H9 (cell line): ENCODE measurements around the gene MED27. TPM values are rescaled to one million over a fixed set of nuclear protein-coding genes. Genes with fewer than 3 reads are reported as not detected.

Experiments
- DNase-seq: peaks from one replicate; pipeline ENCODE4 v3.0.0-alpha.2; 2017
- H2AFZ ChIP-seq: one replicate; pipeline ENCODE4 v1.6.1; 2013; ENCODE audit warnings: mild to moderate bottlenecking, low read length, control low read depth, moderate library complexity
- H2AK5ac ChIP-seq: 2 replicates; pipeline ENCODE4 v1.6.1; 2013; ENCODE audit warnings: low read length, control low read depth, mixed read lengths; ENCODE audit not compliant: insufficient read length
- H2BK120ac ChIP-seq: one replicate; pipeline ENCODE4 v1.6.1; 2013; ENCODE audit warnings: low read depth, mild to moderate bottlenecking, low read length, control low read depth, inconsistent platforms; ENCODE audit not compliant: poor library complexity, severe bottlenecking
- H2BK12ac ChIP-seq: 2 replicates; pipeline ENCODE4 v1.6.1; 2013; ENCODE audit warnings: low read length, control low read depth, mixed read lengths, low read depth; ENCODE audit not compliant: insufficient read length
- H2BK15ac ChIP-seq: 2 replicates; pipeline ENCODE4 v1.6.1; 2013; ENCODE audit warnings: low read depth, low read length, control low read depth
- H2BK20ac ChIP-seq: one replicate; pipeline ENCODE4 v1.6.1; 2013; ENCODE audit warnings: low read depth, mild to moderate bottlenecking, low read length, control low read depth, inconsistent platforms; ENCODE audit not compliant: poor library complexity, severe bottlenecking
- H2BK5ac ChIP-seq: 2 replicates; pipeline ENCODE4 v1.6.1; 2013; ENCODE audit warnings: low read length, control low read depth, mixed read lengths; ENCODE audit not compliant: insufficient read length
- H3K14ac ChIP-seq: 2 replicates; pipeline ENCODE4 v1.6.1; 2013; ENCODE audit warnings: low read length, control low read depth; ENCODE audit not compliant: insufficient read depth
- H3K18ac ChIP-seq: 2 replicates; pipeline ENCODE4 v1.6.1; 2013; ENCODE audit warnings: low read depth, mild to moderate bottlenecking, mixed read lengths, low read length, control low read depth; ENCODE audit not compliant: insufficient read length
- H3K23ac ChIP-seq: 2 replicates; pipeline ENCODE4 v1.6.1; 2013; ENCODE audit warnings: low read length, control low read depth, mixed read lengths, low read depth; ENCODE audit not compliant: insufficient read length
- H3K23me2 ChIP-seq: 2 replicates; pipeline ENCODE4 v1.6.1; 2013; ENCODE audit warnings: low read depth, mild to moderate bottlenecking, mixed read lengths, low read length, control low read depth; ENCODE audit not compliant: insufficient read length, poor library complexity, severe bottlenecking
- H3K27ac ChIP-seq: 2 replicates; pipeline ENCODE4 v1.5.1; 2013; ENCODE audit warnings: low read length, control low read depth, mixed read lengths, low read depth; ENCODE audit not compliant: insufficient read length
- H3K27me3 ChIP-seq: 2 replicates; pipeline ENCODE4 v1.6.1; 2013; ENCODE audit warnings: low read length, control low read depth, inconsistent platforms; ENCODE audit not compliant: insufficient read depth
- H3K4ac ChIP-seq: 2 replicates; pipeline ENCODE4 v1.6.1; 2013; ENCODE audit warnings: low read depth, mild to moderate bottlenecking, control low read depth, inconsistent platforms, low read length, moderate library complexity
- H3K4me1 ChIP-seq: 2 replicates; pipeline ENCODE4 v1.6.1; 2013; ENCODE audit warnings: low read length, control low read depth, inconsistent platforms; ENCODE audit not compliant: insufficient read depth
- H3K4me2 ChIP-seq: 2 replicates; pipeline ENCODE4 v1.6.1; 2013; ENCODE audit warnings: low read length, control low read depth, mixed read lengths; ENCODE audit not compliant: insufficient read length, insufficient read depth
- H3K56ac ChIP-seq: 2 replicates; pipeline ENCODE4 v1.6.1; 2013; ENCODE audit warnings: low read depth, mild to moderate bottlenecking, mixed read lengths, low read length, control low read depth; ENCODE audit not compliant: insufficient read length
- H3K79me1 ChIP-seq: 2 replicates; pipeline ENCODE4 v1.6.1; 2013; ENCODE audit warnings: low read depth, mild to moderate bottlenecking, moderate library complexity, low read length, control low read depth, inconsistent platforms; ENCODE audit not compliant: insufficient read depth, poor library complexity, severe bottlenecking
- H3K79me2 ChIP-seq: 2 replicates; pipeline ENCODE4 v1.6.1; 2013; ENCODE audit warnings: low read length, control low read depth, inconsistent platforms; ENCODE audit not compliant: insufficient read depth
- H3K9ac ChIP-seq: 2 replicates; pipeline ENCODE4 v1.6.1; 2013; ENCODE audit warnings: low read length, control low read depth, mixed read lengths; ENCODE audit not compliant: insufficient read length; ENCODE audit errors: extremely low read depth
- H3K9me3 ChIP-seq: one replicate; pipeline ENCODE4 v1.6.1; 2013; ENCODE audit warnings: low read depth, low read length, inconsistent platforms; ENCODE audit not compliant: control insufficient read depth
- H3T11ph ChIP-seq: one replicate; pipeline ENCODE4 v1.6.1; 2013; ENCODE audit warnings: mild to moderate bottlenecking, low read length, control low read depth, inconsistent platforms
- H4K20me1 ChIP-seq: one replicate; pipeline ENCODE4 v1.6.1; 2013; ENCODE audit not compliant: control insufficient read depth, insufficient read length, insufficient read depth
- H4K5ac ChIP-seq: 2 replicates; pipeline ENCODE4 v1.6.1; 2013; ENCODE audit warnings: low read depth, mild to moderate bottlenecking, mixed read lengths, low read length, control low read depth; ENCODE audit not compliant: insufficient read length
- H4K8ac ChIP-seq: replicated peaks from 2 replicates; pipeline ENCODE4 v1.6.1; 2013; ENCODE audit warnings: low read length, control low read depth, mixed read lengths, low read depth; ENCODE audit not compliant: insufficient read length
- H4K91ac ChIP-seq: 2 replicates; pipeline ENCODE4 v1.6.1; 2013; ENCODE audit warnings: low read depth, mild to moderate bottlenecking, moderate library complexity, mixed read lengths, low read length, control low read depth; ENCODE audit not compliant: insufficient read length
- H3K27ac Mint-ChIP-seq, 3 experiments: 2 replicates in 2 of 3; 3 replicates in 1 of 3; pipeline ENCODE4 v1.8.0; 2020 to 2021; ENCODE audit warnings: mixed read lengths in 3 of 3, mild to moderate bottlenecking in 1 of 3, moderate library complexity in 1 of 3
- H3K27me3 Mint-ChIP-seq: 2 replicates; pipeline ENCODE4 v1.8.0; 2021; ENCODE audit warnings: low read depth, mild to moderate bottlenecking, moderate library complexity, mixed read lengths
- H3K36me3 Mint-ChIP-seq, 3 experiments: 2 replicates in 2 of 3; 3 replicates in 1 of 3; pipeline ENCODE4 v1.8.0; 2020 to 2021; ENCODE audit warnings: low read depth in 3 of 3, mixed read lengths in 3 of 3; ENCODE audit not compliant: insufficient read depth in 1 of 3
- H3K4me1 Mint-ChIP-seq, 2 experiments: 2 replicates each; pipeline ENCODE4 v1.8.0; 2020; ENCODE audit warnings: mixed read lengths in 2 of 2
- H3K4me3 Mint-ChIP-seq, 2 experiments: 2 replicates in 1 of 2; 3 replicates in 1 of 2; pipeline ENCODE4 v1.8.0; 2020 to 2021; ENCODE audit warnings: mild to moderate bottlenecking in 2 of 2, mixed read lengths in 2 of 2, moderate library complexity in 1 of 2
- H3K9me3 Mint-ChIP-seq, 2 experiments: 2 replicates in 1 of 2; 3 replicates in 1 of 2; pipeline ENCODE4 v1.8.0; 2020; ENCODE audit warnings: mild to moderate bottlenecking in 2 of 2, mixed read lengths in 2 of 2, moderate library complexity in 1 of 2
- WGBS: extraction: QIAGEN DNeasy Blood & Tissue Kit; methylation state at CpG from one replicate; pipeline ENCODE4 v1.1.7; 2013; ENCODE audit warnings: missing lambda C conversion rate, low lambda C conversion rate, mixed read lengths; ENCODE audit not compliant: insufficient read length; ENCODE audit errors: extremely low coverage; 5-methylcytosine and 5-hydroxymethylcytosine counted together
- total RNA-seq: library from RNA; stranded (reverse); gene quantifications from 2 replicates; pipeline ENCODE4 v1.2.1, GENCODE V29; 2021
- TF ChIP-seq, protein P1 (sequence below): fragments of 200-600 bp; sonication (generic); conservative IDR thresholded peaks from 3 replicates; pipeline ENCODE4 v1.8.0; 2021; ENCODE audit warnings: antibody characterized with exemption, mild to moderate bottlenecking

MED27 gene
- total RNA-seq, 1 experiment from 2014 or later: 33.5 TPM

GRCh38 chr9:131835151-131835910 is 244.3 kb downstream of the MED27 start:
- no peaks in the 10 kb centered on the region for H3K79me2 ChIP-seq
- peaks cover 2 to 27% of the 10 kb centered on the region in 2 experiments; a peak in 3 of 4 replicates for H3K4me1 Mint-ChIP-seq
- no peak overlapping the region for H4K91ac ChIP-seq
- H3K36me3 Mint-ChIP-seq: peaks cover 0 to 9% (median 3%) of the 10 kb centered on the region in 3 experiments; a peak in 3 of 7 replicates
- WGBS: no CpG with 5 or more reads among the region's 30 CpGs
- H2AFZ ChIP-seq: no peak overlapping the region
- H2BK12ac ChIP-seq: no peak overlapping the region
- H3T11ph ChIP-seq: no peak overlapping the region
- H3K18ac ChIP-seq: no peak overlapping the region
- TF ChIP-seq, protein P1, sequence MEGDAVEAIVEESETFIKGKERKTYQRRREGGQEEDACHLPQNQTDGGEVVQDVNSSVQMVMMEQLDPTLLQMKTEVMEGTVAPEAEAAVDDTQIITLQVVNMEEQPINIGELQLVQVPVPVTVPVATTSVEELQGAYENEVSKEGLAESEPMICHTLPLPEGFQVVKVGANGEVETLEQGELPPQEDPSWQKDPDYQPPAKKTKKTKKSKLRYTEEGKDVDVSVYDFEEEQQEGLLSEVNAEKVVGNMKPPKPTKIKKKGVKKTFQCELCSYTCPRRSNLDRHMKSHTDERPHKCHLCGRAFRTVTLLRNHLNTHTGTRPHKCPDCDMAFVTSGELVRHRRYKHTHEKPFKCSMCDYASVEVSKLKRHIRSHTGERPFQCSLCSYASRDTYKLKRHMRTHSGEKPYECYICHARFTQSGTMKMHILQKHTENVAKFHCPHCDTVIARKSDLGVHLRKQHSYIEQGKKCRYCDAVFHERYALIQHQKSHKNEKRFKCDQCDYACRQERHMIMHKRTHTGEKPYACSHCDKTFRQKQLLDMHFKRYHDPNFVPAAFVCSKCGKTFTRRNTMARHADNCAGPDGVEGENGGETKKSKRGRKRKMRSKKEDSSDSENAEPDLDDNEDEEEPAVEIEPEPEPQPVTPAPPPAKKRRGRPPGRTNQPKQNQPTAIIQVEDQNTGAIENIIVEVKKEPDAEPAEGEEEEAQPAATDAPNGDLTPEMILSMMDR: no peak
- no peaks in the 10 kb centered on the region for H4K20me1 ChIP-seq
- H3K4ac ChIP-seq: no peak overlapping the region
- H2BK15ac ChIP-seq: no peak overlapping the region
- no peaks in the 10 kb centered on the region for H3K27me3 ChIP-seq
- H3K56ac ChIP-seq: no peak overlapping the region
- H3K9me3 Mint-ChIP-seq: peaks cover 7 to 8% of the 10 kb centered on the region in 2 experiments
- DNase-seq: no peak
- no peak overlapping the region for H2AK5ac ChIP-seq
- H3K27ac Mint-ChIP-seq: no peak overlapping the region
- H3K9me3 ChIP-seq: no peaks in the 10 kb centered on the region
- no peaks in the 10 kb centered on the region for H3K23me2 ChIP-seq
- H3K4me2 ChIP-seq: no peak overlapping the region
- no peak overlapping the region for H3K23ac ChIP-seq
- no peak overlapping the region for H3K4me3 Mint-ChIP-seq
- no peak overlapping the region for H2BK120ac ChIP-seq
- no peak overlapping the region; the same call in 1 of the 2 replicates for H3K14ac ChIP-seq
- H3K27ac ChIP-seq: no peak overlapping the region
- no peak overlapping the region for H4K8ac ChIP-seq
- H3K27me3 Mint-ChIP-seq: peaks cover 5% of the 10 kb centered on the region; the same call in 1 of the 2 replicates
- H3K79me1 ChIP-seq: no peaks in the 10 kb centered on the region
- H2BK20ac ChIP-seq: no peak overlapping the region
- no peaks in the 10 kb centered on the region for H3K4me1 ChIP-seq
- no peak overlapping the region for H2BK5ac ChIP-seq
- no peak overlapping the region for H4K5ac ChIP-seq
- no peak overlapping the region for H3K9ac ChIP-seq
